NCI-H2081 treated with DMSO at 0.1 percent for 48 hours (cell line): ENCODE results near the gene PNMT.

ENCODE experiments used
- DNase-seq: peaks from one replicate; lab custom pipeline; 2025; lab: John Stamatoyannopoulos, UW

PNMT gene, protein sequence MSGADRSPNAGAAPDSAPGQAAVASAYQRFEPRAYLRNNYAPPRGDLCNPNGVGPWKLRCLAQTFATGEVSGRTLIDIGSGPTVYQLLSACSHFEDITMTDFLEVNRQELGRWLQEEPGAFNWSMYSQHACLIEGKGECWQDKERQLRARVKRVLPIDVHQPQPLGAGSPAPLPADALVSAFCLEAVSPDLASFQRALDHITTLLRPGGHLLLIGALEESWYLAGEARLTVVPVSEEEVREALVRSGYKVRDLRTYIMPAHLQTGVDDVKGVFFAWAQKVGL

DNA sequence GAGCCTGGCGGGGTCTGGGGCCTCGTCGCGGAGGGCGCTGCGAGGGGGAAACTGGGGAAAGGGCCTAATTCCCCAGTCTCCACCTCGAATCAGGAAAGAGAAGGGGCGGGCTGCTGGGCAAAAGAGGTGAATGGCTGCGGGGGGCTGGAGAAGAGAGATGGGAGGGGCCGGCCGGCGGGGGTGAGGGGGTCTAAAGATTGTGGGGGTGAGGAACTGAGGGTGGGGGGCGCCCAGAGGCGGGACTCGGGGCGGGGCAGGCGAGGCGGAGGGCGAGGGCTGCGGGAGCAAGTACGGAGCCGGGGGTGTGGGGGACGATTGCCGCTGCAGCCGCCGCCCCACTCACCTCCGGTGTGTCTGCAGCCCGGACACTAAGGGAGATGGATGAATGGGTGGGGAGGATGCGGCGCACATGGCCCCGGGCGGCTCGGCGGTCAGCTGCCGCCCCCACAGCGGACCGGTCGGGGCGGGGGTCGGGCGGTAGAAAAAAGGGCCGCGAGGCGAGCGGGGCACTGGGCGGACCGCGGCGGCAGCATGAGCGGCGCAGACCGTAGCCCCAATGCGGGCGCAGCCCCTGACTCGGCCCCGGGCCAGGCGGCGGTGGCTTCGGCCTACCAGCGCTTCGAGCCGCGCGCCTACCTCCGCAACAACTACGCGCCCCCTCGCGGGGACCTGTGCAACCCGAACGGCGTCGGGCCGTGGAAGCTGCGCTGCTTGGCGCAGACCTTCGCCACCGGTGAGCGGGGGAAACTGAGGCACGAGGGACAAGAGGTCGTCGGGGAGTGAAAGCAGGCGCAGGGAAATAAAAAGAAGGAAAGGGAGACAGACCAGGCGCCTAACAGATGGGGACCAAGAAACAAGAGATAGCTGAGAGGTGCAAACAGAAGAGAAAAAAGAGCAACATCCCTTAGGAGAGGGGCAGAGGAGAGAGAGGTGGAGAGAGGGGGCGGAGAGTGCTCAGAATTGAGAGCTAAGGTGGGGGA is at the start of gene PNMT:
Gene PNMT (plus strand): TSS at position 509 of the 980 bp plus-strand sequence. CDS start 23 bp downstream, at position 532.
- no peak for DNase-seq

DNA sequence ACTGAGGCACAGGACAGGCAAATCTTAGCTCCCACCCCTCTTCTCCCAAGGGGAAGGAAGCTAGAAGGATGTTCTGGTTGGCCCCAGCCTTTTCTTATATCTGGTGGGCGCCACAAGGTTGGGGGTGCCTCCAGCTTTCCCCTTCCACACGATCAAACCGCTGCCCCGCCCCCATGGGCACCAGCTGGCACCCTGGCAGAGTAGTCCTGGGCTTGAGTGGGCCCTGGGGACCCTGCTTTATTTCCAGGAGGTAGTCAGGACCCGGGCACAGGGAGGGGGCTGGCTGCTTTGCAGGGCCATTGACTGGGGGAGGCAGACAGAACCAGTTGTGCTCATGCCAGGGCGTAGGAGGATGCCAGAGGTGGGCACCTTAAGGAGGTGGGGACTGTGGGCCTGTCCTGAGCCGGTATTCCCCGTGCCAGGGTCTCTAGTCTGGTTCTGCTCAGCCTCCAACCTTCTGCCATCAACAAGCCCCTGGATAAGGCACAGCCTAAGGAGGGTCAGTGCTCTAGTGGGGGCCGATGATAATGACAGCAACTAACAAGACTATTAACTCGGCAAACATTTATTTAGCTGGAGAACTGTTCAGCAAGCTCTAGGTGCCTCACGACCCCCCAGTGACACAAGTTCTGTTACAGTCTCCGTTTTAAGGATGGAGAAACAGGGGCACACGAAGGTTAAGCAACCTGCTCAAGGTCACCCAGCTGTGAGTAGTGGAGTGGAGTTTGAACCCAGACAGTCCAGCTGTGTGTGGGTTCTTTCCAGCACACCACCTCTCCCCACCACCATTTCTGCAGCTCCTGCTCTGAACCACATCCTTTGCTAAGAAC is 49.1 kb upstream of the PNMT start:
- DNase-seq = no peak

DNA sequence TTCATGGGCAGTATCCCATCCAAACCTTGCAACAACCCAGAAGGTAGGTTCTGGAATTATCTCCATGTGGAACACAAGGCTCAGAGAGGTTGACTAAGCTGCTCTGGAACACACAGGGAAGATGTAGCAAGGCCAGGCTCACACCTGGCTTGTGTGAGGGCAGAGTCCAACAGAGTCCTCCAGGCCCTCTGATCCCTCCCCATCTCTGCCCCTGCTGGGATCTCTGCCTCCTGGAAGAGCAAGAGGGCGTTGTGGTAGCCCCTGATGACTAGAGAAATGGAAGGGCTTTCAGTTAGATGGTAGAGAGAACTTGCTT is 48.5 kb upstream of the PNMT start:
- no peak for DNase-seq

DNA sequence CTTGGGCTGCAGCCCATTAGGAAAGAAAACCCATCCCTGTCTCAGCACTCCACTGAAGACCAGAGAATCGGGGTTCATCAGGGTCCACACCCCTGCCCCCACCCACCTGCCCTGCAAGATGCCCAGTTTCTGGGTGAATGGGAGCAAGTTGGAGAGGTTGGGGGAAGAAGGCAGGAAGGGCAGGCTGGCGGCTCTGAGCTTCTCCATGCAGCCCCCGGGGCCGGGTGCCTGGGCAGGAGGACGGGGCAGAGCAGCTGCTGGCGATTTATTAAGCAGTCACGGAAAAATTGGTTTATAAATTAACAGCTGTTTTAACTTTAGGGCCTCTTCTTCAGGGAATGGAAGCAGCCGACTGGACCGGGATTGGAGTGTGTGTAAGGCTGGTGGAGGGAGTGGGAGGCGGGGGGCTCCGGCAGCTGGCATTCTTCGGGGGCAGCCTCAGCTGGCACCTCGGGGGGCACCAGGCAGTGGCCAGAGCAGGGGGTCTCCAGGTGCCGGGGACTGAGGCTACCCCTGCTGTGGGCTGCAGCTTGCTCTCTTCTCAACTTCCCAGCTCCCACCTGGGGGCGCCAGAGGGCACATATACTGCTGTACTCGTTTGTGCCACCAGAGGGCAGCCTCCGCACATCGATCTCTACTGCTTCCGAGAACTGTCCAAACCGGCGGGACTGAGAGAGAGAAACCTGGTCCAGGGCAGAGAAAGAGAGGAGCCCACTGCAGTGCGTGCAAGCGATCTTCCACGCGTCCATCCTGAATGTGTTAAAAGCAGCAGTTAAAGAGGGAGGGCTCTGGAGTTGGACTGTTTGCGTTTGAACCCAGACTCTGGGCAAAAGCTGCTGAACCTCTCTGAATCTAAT is 46.5 kb upstream of the PNMT start:
- DNase-seq = peak; percentile 48

DNA sequence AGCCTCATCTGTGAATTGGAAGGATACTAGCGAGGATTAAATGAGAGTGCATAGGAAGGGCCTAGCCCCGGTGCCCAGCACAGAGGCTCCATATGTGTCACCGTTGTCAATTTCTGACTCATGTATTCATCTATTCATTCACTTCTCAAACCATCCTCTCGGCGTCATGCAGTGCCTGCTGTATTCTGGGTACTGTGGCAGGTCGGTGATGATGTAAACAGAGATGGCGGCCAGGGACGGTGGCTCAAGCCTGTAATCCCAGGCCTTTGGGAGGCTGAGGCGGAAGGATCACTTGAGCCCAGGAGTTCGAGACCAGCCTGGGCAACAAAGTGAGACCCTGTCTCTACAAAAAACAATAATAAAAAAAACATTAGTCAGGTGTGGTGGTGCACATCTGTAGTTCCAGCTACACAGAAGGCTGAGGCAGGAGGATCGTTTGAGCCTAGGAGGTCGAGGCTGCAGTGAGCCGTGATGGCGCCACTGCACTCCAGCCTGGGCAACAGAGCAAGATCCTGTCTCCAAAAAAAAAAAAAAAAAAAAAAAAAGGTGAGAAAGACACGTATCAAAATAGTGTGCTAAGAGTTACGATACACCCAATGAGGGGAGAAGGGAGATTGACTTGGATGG is 45.8 kb upstream of the PNMT start:
- no peak for DNase-seq

DNA sequence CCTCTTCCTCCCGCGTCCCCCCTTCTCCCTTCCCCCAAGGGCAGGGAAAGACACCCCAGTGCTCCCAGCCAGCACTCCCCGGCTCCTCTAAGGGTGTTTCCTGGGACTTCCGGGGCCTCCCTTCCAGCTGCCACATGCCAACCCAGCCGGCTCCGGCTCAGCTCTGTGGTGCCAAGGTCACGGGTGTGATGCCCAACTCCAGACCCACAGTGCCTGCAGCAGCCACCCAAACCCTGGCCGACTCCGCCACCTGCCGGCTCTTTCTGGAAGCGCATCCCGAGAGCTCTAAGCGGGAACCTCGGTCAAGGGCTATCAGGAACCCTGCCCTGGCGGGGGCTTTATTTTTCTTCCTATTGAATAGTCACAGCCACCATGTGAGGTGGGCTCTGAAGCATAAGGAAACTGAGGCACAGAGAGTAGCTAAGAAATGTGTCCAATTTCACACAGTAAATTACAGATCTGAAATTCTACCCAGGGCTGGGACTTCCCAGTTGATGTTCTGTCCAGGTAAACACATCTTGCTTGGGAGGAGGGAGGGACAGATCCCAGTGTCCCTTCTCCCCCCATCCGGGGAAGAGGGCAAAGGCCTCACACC is 44.8 kb upstream of the PNMT start:
- DNase-seq = no peak

DNA sequence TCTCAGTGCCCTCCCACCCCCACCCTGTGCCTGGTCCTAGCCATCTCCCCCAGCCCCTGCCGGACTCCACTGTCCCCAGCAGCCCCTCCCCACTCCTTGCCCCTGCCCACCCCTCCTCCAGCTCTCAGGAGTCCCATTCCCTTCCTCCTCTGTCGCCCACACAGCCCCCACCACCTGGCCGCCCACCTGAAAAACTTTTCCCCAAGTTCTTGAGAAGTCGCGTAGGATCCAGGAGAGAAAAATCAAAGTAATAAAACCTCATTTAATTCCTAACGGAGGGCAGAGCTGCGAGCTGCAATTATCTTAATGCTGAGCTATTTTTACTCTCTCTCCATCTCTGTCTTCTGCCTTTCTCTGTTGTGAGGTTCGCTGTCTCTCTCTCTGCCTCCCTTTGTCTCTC is 43.9 kb upstream of the PNMT start:
- DNase-seq = no peak

DNA sequence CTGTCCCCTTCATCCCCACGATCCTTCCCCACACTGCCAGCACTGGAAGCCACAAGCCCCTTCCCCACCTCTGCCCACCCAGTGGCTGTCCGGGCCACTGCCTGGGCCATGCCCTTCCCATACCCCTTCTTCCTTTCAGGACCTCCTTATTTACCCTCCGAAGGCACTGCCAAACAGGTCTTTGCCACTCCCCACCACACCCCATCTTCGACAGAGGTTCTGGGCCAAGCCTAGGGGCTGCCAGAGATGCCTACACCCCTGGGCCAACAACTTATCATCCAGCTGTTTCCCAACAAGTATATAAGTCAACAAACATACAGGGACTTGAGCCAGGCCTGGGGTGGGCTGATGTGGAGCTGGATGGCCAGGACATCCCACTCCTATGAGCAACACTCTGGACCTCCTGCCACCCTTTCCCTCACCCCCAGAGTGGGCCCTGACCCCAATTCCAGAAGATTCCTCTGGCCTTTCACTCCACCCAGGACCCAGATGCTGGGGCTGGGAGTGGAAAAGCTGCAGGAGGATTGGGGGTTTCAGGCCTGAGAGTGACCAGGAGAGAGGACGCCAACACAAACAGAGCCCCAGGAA is 43.0 kb upstream of the PNMT start:
- no peak for DNase-seq

DNA sequence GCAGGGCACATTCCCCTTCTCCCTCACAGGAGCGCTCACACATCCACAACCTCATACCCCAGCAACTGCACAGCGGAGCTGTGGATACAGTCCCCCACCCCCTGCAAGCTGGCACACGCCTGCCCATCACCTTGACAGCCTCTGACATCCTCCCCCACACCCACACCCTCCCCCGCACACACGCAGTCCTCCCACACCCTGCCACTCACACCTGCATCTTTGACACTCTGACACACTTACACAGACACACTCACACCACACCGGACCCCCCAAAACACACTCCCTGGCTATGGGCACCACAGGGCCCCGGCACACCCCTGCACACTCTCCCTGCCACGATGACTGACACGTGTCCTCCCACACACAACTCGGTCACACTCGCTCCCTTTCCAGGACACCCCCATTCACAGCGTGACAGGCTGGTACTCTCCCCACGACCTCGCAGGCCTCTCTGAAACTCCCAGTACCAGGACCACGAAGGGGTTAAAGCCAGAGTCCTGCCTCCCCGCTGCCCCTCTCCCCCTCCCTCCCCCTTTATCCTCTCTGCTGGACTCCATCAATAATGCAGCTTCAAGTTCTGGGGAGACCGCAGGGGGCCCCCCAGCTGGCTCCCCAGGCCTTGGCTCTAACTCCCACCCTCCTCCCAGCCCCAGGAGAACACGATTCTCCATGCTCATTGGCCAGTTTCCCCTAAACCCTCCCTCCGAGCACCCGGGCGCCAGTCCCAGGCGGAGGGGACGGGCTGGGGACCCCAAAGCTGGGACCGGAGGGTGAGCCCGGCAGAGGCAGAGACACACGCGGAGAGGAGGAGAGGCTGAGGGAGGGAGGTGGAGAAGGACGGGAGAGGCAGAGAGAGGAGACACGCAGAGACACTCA is 41.8 kb upstream of the PNMT start, which contains the start of gene PPP1R1B:
Gene PPP1R1B (plus strand): TSS at position 782 of the 876 bp plus-strand sequence. CDS start 441 bp downstream, outside the sequence.
- DNase-seq = no peak

DNA sequence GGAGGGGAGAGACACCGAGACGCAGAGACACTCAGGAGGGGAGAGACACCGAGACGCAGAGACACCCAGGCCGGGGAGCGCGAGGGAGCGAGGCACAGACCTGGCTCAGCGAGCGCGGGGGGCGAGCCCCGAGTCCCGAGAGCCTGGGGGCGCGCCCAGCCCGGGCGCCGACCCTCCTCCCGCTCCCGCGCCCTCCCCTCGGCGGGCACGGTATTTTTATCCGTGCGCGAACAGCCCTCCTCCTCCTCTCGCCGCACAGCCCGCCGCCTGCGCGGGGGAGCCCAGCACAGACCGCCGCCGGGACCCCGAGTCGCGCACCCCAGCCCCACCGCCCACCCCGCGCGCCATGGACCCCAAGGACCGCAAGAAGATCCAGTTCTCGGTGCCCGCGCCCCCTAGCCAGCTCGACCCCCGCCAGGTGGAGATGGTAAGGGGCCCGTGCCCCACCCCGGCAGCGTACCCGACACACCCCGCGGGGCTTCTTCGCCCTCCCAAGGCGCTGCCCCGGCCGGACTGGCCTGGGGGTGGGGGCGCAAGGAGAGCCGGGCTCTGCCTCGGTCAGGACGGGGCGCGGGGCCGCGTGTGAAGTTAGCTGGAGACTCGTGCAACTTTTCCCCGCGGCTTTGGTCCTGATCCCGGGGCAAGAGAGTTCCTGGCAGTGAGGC is 41.1 kb upstream of the PNMT start:
- no peak for DNase-seq

DNA sequence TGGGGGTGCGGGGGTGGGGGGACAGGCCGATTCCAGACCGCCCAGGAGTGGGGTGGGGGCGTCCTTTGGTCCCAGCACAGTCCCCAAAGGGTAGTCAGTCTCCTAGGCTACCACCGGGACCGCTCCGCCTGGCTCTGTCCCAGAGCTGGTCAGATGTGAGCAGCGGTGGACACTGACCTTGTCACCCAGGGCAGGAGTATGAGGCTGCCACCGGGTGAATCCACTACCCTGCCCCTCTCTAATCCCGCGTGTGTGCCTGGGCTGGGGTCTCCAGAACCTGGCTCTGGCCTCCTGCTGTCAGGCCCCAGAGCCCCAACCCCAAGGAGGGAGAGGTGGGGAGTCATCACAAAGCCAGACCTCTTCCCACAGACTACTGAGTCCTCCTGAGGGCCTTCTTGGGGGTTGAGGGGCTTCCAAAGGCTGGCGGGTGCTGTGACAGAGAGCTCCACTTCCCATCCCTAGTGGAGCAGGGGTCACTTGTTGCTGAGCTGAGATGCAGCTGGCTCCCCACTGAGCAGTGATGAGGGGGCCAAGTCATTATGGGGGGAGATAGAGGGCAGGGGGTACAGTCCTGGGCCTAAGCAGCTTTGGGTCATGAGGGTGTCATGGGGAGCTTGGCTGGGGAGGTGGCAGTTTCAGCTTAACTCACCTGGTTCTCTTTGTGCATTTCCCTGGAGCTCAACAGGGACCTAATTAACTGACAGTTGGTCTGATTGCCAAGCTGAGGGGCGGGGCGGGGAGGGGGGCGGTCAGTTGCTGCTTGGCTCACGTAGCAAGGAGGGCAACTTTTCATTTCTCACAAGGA is 40.3 kb upstream of the PNMT start:
- DNase-seq = no peak

DNA sequence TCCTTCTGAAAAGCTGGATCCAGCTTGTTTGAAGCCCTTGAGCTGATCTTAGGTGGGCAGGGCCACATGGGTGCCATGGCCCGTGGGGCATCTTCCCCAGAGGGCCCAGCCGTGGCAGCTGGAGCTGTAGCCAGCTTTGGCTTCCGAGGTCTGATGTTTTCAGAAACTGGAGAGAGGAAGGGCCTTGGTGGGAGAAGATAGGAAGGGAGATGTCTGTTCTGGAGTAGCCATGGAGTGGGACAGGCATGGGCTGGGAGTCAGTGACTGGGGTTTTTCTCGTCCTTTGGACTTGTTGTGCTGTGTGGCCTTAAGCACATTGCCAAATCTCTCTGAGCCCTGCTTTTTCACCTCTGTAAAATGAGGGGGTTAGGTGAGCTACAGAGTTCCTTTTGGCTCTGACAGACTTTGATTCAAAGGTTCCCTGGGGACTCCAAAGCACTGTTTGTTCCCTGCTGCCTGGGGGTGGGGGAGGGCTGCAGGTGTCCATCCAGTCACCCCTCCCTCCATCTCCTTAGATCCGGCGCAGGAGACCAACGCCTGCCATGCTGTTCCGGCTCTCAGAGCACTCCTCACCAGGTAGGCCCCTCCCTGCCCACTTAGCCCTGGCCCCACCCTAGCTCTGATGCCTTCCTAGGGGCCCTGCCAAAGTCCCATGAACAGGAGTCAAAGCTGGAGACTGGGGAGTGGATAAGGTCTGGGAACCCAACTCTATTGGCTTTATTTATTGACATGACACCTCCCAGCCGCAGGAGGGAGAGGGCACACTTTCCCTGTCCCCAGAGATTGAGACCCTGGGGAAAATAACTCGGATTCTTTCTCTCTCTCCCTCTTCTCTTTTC is 39.4 kb upstream of the PNMT start:
- DNase-seq = no peak

DNA sequence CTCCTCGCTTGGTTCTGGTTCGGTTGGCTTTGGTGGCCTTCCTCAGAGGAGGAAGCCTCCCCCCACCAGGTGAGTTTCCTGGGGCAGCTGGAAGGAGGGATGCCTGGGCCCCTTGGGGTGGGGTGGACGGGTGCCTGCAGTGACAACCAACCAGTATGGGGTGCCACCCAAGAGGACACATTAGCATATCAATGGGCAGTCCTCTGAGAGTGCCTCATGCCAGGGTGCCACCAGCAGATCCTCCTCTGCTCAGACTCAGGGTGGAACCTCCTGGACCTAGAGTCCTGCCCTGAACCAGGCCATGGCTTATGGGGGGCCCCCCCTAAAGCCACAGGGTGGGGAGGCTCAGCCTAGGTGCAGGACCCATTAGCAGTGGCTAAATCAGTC is 38.8 kb upstream of the PNMT start:
- DNase-seq = no peak

DNA sequence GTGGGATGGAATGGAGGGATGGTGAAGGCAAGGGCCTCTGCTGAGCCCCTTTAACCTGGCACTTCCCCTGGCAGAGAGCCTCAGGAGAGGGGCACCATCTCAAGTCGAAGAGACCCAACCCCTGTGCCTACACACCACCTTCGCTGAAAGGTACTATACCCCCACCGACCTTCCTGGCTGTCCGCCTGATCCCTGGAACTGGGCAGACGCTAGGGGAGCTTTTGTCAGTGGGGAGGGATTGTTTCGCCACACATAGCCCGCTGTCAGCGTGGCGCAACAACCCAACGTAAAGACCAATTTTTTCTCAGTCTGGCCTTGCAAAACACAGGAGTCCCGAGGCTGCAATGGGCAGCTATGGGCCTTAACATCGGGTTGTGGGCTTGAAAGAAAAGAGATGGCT is 38.4 kb upstream of the PNMT start:
- DNase-seq = no peak

DNA sequence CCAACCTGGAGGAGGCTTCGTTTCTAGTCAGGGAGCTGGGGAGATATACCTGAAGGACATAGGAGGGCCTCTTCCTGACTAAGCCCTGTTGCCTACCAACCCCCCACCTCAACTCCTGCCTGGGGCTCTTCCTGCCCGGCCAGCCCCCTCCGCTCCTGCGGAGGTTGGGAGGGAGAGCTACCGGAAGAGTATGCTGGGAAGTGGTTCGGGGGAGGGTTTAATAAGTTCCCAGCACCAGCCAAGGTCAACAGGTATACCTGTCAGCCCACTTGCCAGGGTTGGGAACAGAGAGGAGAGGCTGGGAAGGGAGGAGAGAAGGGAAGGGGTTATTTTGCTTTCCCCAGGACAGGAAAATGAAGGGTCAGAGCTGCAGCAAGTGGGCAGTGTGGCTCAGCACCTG is 36.9 kb upstream of the PNMT start:
- DNase-seq = no peak

DNA sequence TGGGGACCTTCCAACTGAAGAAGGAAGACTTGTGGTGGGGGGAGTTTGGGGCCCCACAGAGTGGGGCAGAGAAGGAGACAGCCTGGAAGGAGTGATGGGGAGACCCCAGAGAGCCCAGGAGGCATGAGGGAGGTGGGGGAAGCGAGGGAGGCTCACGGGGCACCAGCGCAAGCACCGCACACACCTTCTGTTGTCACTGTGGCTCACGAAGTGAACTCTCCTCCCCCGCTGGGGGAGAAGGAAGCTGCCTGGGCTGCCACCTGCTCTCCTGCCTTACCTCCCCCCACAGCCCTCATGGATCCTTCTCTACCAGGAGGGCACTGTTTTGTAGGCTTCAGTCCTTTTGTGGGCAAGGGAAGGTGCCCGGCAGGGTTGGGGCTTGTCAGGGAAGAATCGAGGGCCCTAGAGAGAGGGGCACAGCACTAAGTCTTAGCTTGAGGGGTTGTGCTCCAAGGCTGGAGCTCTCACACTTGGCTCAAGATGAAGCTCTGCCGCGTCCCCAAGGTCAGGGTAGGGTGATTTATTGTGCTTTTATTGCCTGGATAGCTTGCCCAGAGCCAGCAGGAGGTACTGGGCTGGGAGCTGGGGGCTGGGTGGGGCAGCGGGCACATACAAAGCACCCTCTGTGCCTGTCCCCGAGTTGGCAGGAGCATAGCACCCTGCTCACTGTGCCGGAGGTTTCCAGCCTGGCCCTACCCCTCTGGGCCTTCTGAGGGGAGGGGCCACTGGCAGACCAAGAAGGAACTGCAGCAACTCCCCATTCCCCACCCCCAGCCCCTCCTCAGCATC is 35.9 kb upstream of the PNMT start:
- no peak for DNase-seq
